ENCODE results near the gene ATXN1.

DNA sequence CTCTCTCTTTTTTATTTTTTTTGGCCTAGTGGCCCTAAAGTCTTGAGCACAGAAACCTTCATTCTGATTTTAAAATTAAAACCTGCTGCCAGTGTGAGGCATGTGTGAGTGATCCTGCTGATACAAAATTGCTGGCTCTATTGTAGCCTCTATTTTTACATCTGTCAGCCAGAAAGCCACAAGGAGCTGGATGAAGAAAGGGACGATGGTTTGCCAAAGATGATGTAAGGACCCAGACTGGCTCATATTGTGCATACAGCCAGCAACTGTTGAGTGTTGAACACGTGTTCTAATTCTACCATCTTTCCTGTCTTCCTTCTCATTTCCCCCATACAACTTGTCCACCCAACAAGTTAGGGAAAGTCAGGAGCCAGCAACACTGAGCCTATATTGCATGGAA, 40.8 kb upstream of the ATXN1 start:
- TF ChIP-seq, protein P1, sequence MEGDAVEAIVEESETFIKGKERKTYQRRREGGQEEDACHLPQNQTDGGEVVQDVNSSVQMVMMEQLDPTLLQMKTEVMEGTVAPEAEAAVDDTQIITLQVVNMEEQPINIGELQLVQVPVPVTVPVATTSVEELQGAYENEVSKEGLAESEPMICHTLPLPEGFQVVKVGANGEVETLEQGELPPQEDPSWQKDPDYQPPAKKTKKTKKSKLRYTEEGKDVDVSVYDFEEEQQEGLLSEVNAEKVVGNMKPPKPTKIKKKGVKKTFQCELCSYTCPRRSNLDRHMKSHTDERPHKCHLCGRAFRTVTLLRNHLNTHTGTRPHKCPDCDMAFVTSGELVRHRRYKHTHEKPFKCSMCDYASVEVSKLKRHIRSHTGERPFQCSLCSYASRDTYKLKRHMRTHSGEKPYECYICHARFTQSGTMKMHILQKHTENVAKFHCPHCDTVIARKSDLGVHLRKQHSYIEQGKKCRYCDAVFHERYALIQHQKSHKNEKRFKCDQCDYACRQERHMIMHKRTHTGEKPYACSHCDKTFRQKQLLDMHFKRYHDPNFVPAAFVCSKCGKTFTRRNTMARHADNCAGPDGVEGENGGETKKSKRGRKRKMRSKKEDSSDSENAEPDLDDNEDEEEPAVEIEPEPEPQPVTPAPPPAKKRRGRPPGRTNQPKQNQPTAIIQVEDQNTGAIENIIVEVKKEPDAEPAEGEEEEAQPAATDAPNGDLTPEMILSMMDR (IDR thresholded peaks at IDR 0.05) = no peak
- TF ChIP-seq POLR2A (IDR thresholded peaks at IDR 0.05) = no peak
